Neural progenitor cell (in vitro differentiated cells): ENCODE measurements around the gene PTCD3. TPM values are rescaled to one million over a fixed set of nuclear protein-coding genes. Genes with fewer than 3 reads are reported as not detected.

Experiments used
- DNase-seq: peaks from one replicate; pipeline ENCODE4 v3.0.0-alpha.2; 2016; ENCODE audit warnings: low spot score
- H2AFZ ChIP-seq: fragments of 200-600 bp; sonication (generic); replicated peaks from 2 replicates; pipeline ENCODE4 v1.6.1; 2016; ENCODE audit warnings: antibody characterized with exemption
- H3F3A ChIP-seq: fragments of 200-600 bp; sonication (generic); 2 replicates; pipeline ENCODE4 v1.6.1; 2016; ENCODE audit warnings: antibody characterized with exemption, low read depth
- H3K27ac ChIP-seq: fragments of 200-600 bp; sonication (generic); 2 replicates; pipeline ENCODE4 v1.5.1; 2016; ENCODE audit warnings: mild to moderate bottlenecking
- H3K27me3 ChIP-seq: fragments of 200-600 bp; sonication (generic); 2 replicates; pipeline ENCODE4 v1.6.1; 2016; ENCODE audit warnings: mild to moderate bottlenecking, moderate library complexity
- H3K36me3 ChIP-seq: fragments of 200-600 bp; sonication (generic); 2 replicates; pipeline ENCODE4 v1.5.1; 2016
- H3K4me1 ChIP-seq: fragments of 200-600 bp; sonication (generic); 2 replicates; pipeline ENCODE4 v1.6.1; 2016; ENCODE audit warnings: mixed run types
- H3K4me2 ChIP-seq: fragments of 200-600 bp; sonication (generic); 2 replicates; pipeline ENCODE4 v1.6.1; 2016
- H3K4me3 ChIP-seq: fragments of 200-600 bp; sonication (generic); 2 replicates; pipeline ENCODE4 v1.5.1; 2016
- H3K79me2 ChIP-seq: fragments of 200-600 bp; sonication (generic); 2 replicates; pipeline ENCODE4 v1.6.1; 2016; ENCODE audit warnings: low read depth
- H3K9ac ChIP-seq: fragments of 200-600 bp; sonication (generic); 2 replicates; pipeline ENCODE4 v1.6.1; 2016
- H3K9me3 ChIP-seq: fragments of 200-600 bp; sonication (generic); 2 replicates; pipeline ENCODE4 v1.5.1; 2016; ENCODE audit warnings: low read depth
- H4K20me1 ChIP-seq: fragments of 200-600 bp; sonication (generic); 2 replicates; pipeline ENCODE4 v1.6.1; 2016; ENCODE audit warnings: low read depth
- H3K27ac Mint-ChIP-seq: 3 replicates; pipeline ENCODE4 v1.8.0; 2021; ENCODE audit warnings: mixed read lengths
- H3K27me3 Mint-ChIP-seq: 2 replicates; pipeline ENCODE4 v1.8.0; 2022; ENCODE audit warnings: low read depth, mild to moderate bottlenecking, inconsistent platforms, moderate library complexity, mixed read lengths; ENCODE audit not compliant: insufficient read depth
- H3K36me3 Mint-ChIP-seq: 3 replicates; pipeline ENCODE4 v1.8.0; 2021; ENCODE audit warnings: mixed read lengths
- H3K4me1 Mint-ChIP-seq: 3 replicates; pipeline ENCODE4 v1.8.0; 2021; ENCODE audit warnings: mixed read lengths
- H3K4me3 Mint-ChIP-seq: 3 replicates; pipeline ENCODE4 v1.8.0; 2021; ENCODE audit warnings: mild to moderate bottlenecking, moderate library complexity, mixed read lengths
- H3K9me3 Mint-ChIP-seq: 3 replicates; pipeline ENCODE4 v1.8.0; 2020; ENCODE audit warnings: mixed read lengths
- CTCF ChIP-seq: fragments of 200-600 bp; sonication (generic); IDR thresholded peaks from 2 replicates; pipeline ENCODE4 v1.5.1; 2017; ENCODE audit warnings: antibody characterized with exemption, mild to moderate bottlenecking
- EZH2 ChIP-seq: fragments of 200-600 bp; sonication (generic); IDR thresholded peaks from 2 replicates; pipeline ENCODE4 v1.6.1; 2017; ENCODE audit warnings: antibody characterized with exemption, mild to moderate bottlenecking, moderate library complexity
- EZH2phosphoT487 ChIP-seq: fragments of 200-600 bp; sonication (generic); IDR thresholded peaks from 2 replicates; pipeline ENCODE4 v1.6.1; 2017; ENCODE audit warnings: antibody characterized with exemption
- total RNA-seq: library from RNA; depleted of rRNA; stranded (reverse); fragments of >200 nt; gene quantifications from 2 replicates; pipeline ENCODE4 v1.2.3, GENCODE V29; 2015; ENCODE audit warnings: low replicate concordance

PTCD3 gene
- total RNA-seq, 1 donor from 2014 or later: 269 TPM

- Histone ChIP-seq H2AFZ (no peak overlapping the region), H3K27ac (no peak overlapping the region), H3K4me2 (no peak overlapping the region), H3K4me1 (no peaks in the 10 kb centered on the region), H3F3A (peaks cover 33% of the 10 kb centered on the region), H3K27me3 (no peaks in the 10 kb centered on the region), H4K20me1 (peaks cover under 1% of the 10 kb centered on the region), H3K79me2 (no peaks in the 10 kb centered on the region), H3K9me3 (no peaks in the 10 kb centered on the region), H3K9ac (no peak overlapping the region), H3K4me3 (no peak overlapping the region), H3K36me3 (peaks cover 7% of the 10 kb centered on the region)
- TF ChIP-seq EZH2phosphoT487 (no peak), CTCF (no peak), EZH2 (no peak)
- H3K4me1 Mint-ChIP-seq: no peaks in the 10 kb centered on the region
- H3K4me3 Mint-ChIP-seq: no peak overlapping the region
- no peaks in the 10 kb centered on the region for H3K9me3 Mint-ChIP-seq
- no peaks in the 10 kb centered on the region for H3K27me3 Mint-ChIP-seq
- H3K27ac Mint-ChIP-seq: no peak overlapping the region
- DNase-seq: no peak
- H3K36me3 Mint-ChIP-seq: peaks cover 39% of the 10 kb centered on the region
Measured at GRCh38 chr2:86140969-86141392, 34.9 kb downstream of the PTCD3 start.

GRCh38 chr2:86142436-86143257 lies 36.6 kb downstream of the PTCD3 start:
- Histone ChIP-seq H2AFZ (no peak overlapping the region), H3K9ac (no peak overlapping the region), H3F3A (peaks cover 33% of the 10 kb centered on the region), H3K36me3 (peaks cover 7% of the 10 kb centered on the region), H3K4me2 (no peak overlapping the region), H3K9me3 (no peaks in the 10 kb centered on the region), H3K4me3 (no peak overlapping the region), H3K27me3 (no peaks in the 10 kb centered on the region), H4K20me1 (no peaks in the 10 kb centered on the region), H3K4me1 (no peaks in the 10 kb centered on the region), H3K79me2 (no peaks in the 10 kb centered on the region), H3K27ac (peak overlapping the region; percentile 46)
- TF ChIP-seq CTCF (no peak), EZH2 (no peak), EZH2phosphoT487 (no peak)
- no peak overlapping the region for H3K27ac Mint-ChIP-seq
- H3K4me1 Mint-ChIP-seq: no peaks in the 10 kb centered on the region
- H3K27me3 Mint-ChIP-seq: no peaks in the 10 kb centered on the region
- H3K4me3 Mint-ChIP-seq: no peak overlapping the region
- no peak for DNase-seq
- peaks cover 37% of the 10 kb centered on the region for H3K36me3 Mint-ChIP-seq
- no peaks in the 10 kb centered on the region for H3K9me3 Mint-ChIP-seq

- H3K9me3 Mint-ChIP-seq: no peaks in the 10 kb centered on the region
- Histone ChIP-seq H3K4me1 (no peaks in the 10 kb centered on the region), H3K27ac (peak overlapping the region; percentile 46), H3K9ac (no peak overlapping the region), H3K4me2 (no peak overlapping the region), H2AFZ (no peak overlapping the region), H3K27me3 (no peaks in the 10 kb centered on the region), H3K36me3 (peaks cover 7% of the 10 kb centered on the region), H3K9me3 (no peaks in the 10 kb centered on the region), H3K79me2 (no peaks in the 10 kb centered on the region), H4K20me1 (no peaks in the 10 kb centered on the region), H3K4me3 (no peak overlapping the region), H3F3A (peaks cover 33% of the 10 kb centered on the region)
- H3K4me3 Mint-ChIP-seq: no peak overlapping the region
- DNase-seq: no peak
- H3K27ac Mint-ChIP-seq: no peak overlapping the region
- peaks cover 36% of the 10 kb centered on the region for H3K36me3 Mint-ChIP-seq
- no peaks in the 10 kb centered on the region for H3K4me1 Mint-ChIP-seq
- no peaks in the 10 kb centered on the region for H3K27me3 Mint-ChIP-seq
- no peak for TF ChIP-seq EZH2phosphoT487
- no peak for TF ChIP-seq CTCF
- TF ChIP-seq EZH2: no peak
Measured at GRCh38 chr2:86143307-86143706, 37.3 kb downstream of the PTCD3 start.
